ENCODE results near the gene PLB1.

PLB1 gene

GRCh38 chr2:28612131-28612812 lies 116.4 kb downstream of the PLB1 start:
- H3K9me3 ChIP-seq (ENCODE audit: control insufficient read depth, low read length): no peaks in the 10 kb centered on the region
- H3K4me2 ChIP-seq (ENCODE audit: low read length): no peak overlapping the region
- H3K4me3 ChIP-seq (ENCODE audit: low read depth, low read length): no peak overlapping the region
- H3K4me1 ChIP-seq: peaks cover 15% of the 10 kb centered on the region
- no peak overlapping the region for H3K9ac ChIP-seq
- H3K27me3 ChIP-seq (ENCODE audit: control insufficient read depth, insufficient read depth, low read length): no peaks in the 10 kb centered on the region
- TF ChIP-seq, protein P1, sequence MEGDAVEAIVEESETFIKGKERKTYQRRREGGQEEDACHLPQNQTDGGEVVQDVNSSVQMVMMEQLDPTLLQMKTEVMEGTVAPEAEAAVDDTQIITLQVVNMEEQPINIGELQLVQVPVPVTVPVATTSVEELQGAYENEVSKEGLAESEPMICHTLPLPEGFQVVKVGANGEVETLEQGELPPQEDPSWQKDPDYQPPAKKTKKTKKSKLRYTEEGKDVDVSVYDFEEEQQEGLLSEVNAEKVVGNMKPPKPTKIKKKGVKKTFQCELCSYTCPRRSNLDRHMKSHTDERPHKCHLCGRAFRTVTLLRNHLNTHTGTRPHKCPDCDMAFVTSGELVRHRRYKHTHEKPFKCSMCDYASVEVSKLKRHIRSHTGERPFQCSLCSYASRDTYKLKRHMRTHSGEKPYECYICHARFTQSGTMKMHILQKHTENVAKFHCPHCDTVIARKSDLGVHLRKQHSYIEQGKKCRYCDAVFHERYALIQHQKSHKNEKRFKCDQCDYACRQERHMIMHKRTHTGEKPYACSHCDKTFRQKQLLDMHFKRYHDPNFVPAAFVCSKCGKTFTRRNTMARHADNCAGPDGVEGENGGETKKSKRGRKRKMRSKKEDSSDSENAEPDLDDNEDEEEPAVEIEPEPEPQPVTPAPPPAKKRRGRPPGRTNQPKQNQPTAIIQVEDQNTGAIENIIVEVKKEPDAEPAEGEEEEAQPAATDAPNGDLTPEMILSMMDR (IDR thresholded peaks at IDR 0.05): no peak
- no peak overlapping the region for H3K27ac ChIP-seq
- H3K36me3 ChIP-seq (ENCODE audit: control insufficient read depth, insufficient read depth, low read length): no peaks in the 10 kb centered on the region
- H2AFZ ChIP-seq: no peak overlapping the region
- no peaks in the 10 kb centered on the region for H3K79me2 ChIP-seq

DNA sequence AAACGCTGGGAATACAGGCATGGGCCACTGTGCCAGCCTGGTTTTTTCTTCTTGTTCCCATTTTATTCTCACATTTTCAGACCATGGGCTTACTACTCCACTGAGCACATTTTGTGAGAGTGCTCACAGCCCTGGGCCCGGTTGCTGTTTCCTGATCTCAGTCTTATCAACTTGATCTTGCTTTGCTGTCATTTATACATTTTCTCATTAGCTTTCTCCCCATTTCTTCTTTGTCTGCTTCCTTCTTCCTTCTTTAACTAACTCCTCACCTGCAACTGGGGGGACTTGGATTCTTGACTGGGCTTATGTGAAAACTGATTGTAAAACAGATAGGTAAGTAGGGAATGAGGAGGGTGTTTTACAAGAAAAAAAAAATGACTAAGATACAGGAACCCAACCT lies 117.3 kb downstream of the PLB1 start:
- Histone ChIP-seq H3K9me3 (ENCODE audit: control insufficient read depth, low read length) (no peaks in the 10 kb centered on the region), H3K27me3 (ENCODE audit: control insufficient read depth, insufficient read depth, low read length) (no peaks in the 10 kb centered on the region), H3K4me3 (ENCODE audit: low read depth, low read length) (no peak overlapping the region), H3K4me2 (ENCODE audit: low read length) (peak overlapping the region; percentile 39), H3K79me2 (no peaks in the 10 kb centered on the region), H3K27ac (peak overlapping the region; percentile 53), H3K36me3 (ENCODE audit: control insufficient read depth, insufficient read depth, low read length) (no peaks in the 10 kb centered on the region), H3K4me1 (peaks cover 15% of the 10 kb centered on the region), H2AFZ (peak overlapping the region; percentile 23), H3K9ac (no peak overlapping the region)
- TF ChIP-seq, protein P1 (IDR thresholded peaks at IDR 0.05): no peak

- Histone ChIP-seq H3K27me3 (ENCODE audit: control insufficient read depth, insufficient read depth, low read length) (no peaks in the 10 kb centered on the region), H3K4me3 (ENCODE audit: low read depth, low read length) (no peak overlapping the region), H3K36me3 (ENCODE audit: control insufficient read depth, insufficient read depth, low read length) (no peaks in the 10 kb centered on the region), H3K9ac (no peak overlapping the region), H3K79me2 (no peaks in the 10 kb centered on the region), H3K27ac (peak overlapping the region; percentile 53), H3K4me1 (peaks cover 15% of the 10 kb centered on the region), H2AFZ (peak overlapping the region; percentile 50), H3K4me2 (ENCODE audit: low read length) (no peak overlapping the region), H3K9me3 (ENCODE audit: control insufficient read depth, low read length) (no peaks in the 10 kb centered on the region)
- TF ChIP-seq, protein P1 (IDR thresholded peaks at IDR 0.05): no peak
Measured at GRCh38 chr2:28613633-28614501, 118.0 kb downstream of the PLB1 start.

GRCh38 chr2:28615706-28616105 lies 119.8 kb downstream of the PLB1 start:
- H3K79me2 ChIP-seq: peaks cover 5% of the 10 kb centered on the region
- no peaks in the 10 kb centered on the region for H3K27me3 ChIP-seq (ENCODE audit: control insufficient read depth, insufficient read depth, low read length)
- H3K4me3 ChIP-seq (ENCODE audit: low read depth, low read length): no peak overlapping the region
- TF ChIP-seq, protein P1 (IDR thresholded peaks at IDR 0.05): no peak
- H3K4me1 ChIP-seq: peaks cover 16% of the 10 kb centered on the region
- no peaks in the 10 kb centered on the region for H3K36me3 ChIP-seq (ENCODE audit: control insufficient read depth, insufficient read depth, low read length)
- H3K4me2 ChIP-seq (ENCODE audit: low read length): no peak overlapping the region
- H3K9ac ChIP-seq: no peak overlapping the region
- H3K27ac ChIP-seq: no peak overlapping the region
- H3K9me3 ChIP-seq (ENCODE audit: control insufficient read depth, low read length): no peaks in the 10 kb centered on the region
- no peak overlapping the region for H2AFZ ChIP-seq

Data from parathyroid adenoma (tissue), 2 donors.